Ammon's horn (tissue), 1 donor: ENCODE measurements around the gene IGHMBP2.

ENCODE experiments used
- DNase-seq: peaks from one replicate; pipeline ENCODE4 v3.0.0-alpha.2; 2016; ENCODE audit warnings: low spot score

Gene IGHMBP2

DNA sequence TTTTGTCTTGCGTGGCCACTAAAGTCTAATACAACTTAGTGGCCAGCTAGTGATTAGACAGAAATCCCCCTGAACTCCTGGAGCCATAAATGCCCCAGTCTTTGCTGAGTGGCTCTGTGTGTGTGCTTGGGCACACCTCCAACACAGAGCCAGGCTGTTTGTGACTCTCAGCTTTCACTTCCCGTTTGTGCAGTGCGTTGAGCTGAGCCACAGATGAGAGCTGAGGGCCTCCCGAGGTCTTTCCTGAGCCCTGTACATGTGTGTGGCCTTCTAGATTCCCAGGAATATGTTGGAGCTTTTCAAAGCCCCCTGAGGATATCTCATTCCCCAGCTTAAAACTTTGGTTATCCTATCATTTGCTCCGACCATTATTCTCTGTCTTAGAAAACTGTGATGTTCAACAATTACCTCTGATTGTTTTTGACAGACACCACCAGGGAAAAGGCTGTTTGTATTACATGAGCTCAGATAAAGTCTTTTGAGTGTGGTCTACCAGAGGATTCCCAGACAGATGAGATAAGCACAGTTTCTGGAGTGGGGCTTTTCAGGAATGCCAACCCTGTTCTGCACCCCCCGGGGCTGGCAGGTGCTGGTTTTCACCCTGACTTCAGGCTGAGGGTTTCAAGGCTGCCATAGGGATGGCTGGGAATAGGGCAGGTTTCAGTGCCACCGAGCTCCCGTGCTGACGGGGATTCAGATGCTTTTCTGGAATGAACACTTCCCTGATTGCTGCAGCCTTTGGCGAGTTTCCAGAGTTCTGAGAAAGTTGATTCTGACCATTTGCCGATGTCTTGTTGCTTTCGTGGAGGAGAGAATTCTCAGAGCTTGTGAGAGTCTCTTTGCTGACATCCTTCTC is 23.8 kb downstream of the IGHMBP2 start:
- DNase-seq, result peak; percentile 61

DNA sequence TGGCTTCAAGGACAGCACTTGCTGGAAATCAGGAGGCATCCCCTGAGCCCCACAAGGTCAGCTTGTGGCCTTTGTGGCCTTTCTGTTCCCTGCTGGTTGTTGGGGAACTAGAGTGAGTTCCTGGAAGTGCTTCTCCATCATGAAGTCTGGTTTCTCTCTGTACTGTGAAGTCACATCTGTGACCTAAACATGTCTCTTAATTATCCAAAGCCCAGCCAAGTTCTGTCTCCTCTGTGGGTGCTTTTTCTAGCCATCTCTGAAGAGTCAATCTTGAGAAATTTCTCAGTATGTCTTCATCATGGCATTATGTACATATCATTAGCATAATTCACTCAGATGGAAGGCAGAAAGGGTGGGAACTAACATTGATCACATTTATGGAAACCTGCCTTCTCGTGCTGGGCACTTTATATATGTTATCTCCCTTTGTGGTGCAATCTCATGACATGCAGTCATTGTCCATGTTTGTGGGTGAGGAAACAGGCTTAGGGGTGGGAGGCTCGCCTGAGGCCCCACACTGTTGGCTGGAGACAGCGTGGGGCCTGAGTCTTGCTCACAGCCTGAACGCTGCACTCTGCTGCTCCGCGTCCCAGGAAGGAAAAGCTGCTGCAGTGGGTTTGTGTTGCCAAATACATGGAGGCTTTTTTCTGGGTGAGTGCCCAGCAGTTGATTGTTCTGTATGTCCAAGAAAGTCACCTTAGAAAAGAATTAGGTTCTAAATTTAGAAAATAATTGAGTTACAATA is 24.6 kb downstream of the IGHMBP2 start:
- no peak for DNase-seq

DNA sequence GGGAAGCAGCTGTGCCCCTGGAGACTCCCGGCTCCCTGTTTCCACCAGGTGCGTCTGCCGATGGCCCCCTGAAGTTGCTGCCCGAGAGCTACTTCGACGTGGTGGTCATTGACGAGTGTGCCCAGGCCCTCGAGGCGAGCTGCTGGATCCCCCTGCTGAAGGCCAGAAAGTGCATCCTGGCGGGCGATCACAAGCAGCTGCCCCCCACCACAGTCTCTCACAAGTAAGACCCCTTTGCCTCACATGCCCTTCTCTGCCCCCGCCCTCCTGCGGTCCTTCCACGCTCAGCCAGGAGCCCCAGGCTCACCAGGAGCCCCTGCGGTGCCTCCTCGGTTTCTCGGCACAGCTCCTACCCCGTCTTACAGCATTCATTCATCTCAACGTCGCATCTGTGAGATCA is 25.4 kb downstream of the IGHMBP2 start:
- no peak for DNase-seq

DNA sequence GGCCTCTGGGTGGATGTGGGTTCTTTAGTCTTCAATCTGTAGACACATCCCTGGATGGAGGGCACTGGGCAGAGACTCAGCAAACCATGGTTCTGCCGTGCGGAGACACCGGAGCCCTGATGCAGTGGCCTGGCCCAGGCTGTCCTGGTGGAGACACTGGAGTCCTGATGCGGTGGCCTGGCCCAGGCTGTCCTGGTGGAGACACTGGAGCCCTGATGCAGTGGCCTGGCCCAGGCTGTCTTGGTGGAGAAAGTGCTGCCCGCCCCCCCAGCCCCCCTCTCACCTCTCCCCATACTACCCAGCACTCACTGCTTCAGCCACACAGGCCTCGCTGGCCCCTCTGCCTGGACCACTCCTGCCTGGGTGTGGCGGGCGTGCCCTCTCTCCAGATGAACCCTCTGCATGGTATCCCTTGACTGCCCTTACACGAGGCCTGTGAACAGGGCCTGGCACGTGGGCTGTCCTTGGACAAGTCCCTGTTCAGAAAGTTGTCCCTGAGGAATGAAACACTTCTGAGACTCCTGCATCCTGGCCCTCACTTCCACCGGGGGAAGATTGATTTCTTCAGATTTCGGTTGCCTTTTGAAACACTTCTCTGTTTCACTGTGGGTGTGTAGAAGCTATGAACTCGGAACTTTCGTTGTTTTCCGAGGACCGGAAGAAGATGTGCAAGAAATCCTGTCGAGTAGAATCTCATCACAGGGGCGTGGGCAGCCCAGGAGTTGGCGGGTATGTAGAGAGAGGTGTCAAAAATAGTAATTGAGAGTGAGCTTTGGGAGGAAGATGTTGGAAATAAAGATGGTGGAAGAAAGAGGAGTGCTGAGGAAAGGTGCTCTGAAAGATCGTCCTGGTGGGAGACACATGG is 26.2 kb downstream of the IGHMBP2 start:
- DNase-seq, result no peak

DNA sequence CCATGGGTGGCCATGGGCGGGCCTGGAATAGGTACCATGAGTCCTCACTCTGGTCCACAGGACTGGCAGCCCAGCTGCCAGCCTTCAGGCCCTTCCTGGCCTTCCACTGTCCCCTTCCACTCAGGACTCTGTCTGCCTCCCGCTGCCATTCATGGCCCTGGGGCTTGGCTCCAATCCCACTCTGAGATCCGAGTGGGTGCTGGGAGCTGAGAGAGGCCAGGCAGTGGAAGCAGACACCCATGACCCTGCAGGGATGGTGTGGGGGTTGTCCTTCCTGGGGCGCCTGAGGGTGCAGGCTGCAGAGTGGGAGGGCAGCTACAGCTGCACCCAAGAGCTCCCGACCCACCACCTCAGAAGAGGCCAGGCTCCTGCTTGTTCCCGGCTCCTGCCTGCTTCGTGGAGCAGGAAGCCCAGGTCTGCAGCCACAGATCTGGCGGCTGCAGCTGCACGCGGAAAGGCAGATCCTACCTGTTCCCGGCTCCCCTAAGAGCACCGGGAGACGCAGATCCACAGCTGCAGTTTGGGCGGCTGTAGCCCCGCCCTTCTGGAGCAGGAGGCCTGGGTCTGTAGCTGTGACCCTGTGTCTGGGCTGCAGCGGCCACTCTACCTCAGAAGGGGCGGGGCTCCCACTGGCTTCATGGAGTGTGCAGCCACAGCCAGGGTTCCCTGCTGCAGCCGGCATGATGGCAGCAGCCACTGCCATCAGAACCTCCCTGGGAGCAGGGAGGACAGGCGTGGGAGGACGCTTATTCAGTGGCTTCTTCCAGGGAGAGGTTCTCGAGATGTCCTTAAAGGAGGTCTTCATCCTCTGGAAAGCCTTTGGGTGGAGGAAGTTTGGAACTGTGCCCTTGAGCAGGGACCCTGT is 27.5 kb downstream of the IGHMBP2 start:
- no peak for DNase-seq

DNA sequence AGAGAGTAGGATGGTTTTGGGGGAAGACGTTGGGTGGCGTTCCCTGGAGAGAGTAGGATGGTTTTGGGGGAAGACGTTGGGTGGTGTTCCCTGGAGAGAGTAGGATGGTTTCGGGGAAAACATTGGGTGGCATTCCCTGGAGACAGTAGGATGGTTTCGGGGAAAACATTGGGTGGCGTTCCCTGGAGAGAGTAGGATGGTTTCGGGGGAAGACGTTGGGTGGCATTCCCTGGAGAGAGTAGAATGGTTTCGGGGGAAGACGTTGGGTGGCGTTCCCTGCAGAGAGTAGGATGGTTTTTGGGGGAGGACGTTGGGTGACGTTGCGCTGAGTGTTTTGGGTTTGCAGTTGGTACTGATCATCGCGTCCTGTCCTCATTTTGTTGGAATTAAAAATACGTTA is 28.2 kb downstream of the IGHMBP2 start:
- no peak for DNase-seq

DNA sequence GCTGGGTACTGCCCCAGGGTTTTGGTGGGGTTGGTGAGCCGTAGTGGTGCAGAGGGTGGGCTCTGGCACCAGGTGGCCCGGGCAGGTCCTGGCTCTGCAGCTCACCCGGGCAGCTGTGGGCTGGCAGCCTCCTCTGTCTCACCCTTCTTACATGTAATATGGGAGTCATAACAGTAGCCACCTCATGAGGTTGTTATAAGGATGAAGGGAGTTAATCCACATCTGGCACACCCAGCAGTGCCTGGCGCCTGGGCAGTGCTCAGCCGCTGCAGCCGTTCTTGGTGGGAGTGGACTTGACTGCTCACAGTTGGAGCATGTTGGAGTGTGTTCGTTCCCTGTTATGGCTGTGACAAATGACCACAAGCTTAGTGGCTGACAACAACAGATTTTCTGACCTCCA is 28.7 kb downstream of the IGHMBP2 start:
- DNase-seq, result no peak

DNA sequence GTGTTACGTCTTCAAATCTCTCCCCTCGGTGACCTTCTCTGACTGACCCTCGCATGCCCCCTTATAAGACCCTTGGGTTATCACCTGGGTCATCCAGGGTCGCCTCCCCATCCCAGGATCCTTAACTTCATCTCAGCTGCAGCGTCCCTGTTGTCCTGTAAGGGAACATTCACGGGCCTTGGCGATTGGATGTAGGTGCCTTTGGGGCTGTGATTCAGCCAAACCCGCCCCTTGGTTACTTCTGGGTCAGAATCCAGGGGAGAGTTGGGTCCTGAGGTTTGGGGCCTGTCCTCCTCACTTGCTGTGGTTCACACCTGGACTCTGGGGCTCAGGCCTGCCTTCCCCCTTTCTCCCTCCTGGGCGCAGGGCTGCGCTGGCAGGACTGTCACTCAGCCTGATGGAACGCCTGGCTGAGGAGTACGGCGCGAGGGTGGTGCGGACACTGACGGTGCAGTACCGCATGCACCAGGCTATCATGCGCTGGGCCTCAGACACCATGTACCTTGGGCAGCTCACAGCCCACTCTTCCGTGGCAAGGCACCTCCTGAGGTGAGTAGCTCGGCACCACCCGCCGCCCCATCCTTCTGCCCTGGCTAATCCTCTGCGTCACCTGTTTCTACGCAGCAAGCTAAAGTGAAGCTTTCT is 29.4 kb downstream of the IGHMBP2 start:
- DNase-seq, result no peak

DNA sequence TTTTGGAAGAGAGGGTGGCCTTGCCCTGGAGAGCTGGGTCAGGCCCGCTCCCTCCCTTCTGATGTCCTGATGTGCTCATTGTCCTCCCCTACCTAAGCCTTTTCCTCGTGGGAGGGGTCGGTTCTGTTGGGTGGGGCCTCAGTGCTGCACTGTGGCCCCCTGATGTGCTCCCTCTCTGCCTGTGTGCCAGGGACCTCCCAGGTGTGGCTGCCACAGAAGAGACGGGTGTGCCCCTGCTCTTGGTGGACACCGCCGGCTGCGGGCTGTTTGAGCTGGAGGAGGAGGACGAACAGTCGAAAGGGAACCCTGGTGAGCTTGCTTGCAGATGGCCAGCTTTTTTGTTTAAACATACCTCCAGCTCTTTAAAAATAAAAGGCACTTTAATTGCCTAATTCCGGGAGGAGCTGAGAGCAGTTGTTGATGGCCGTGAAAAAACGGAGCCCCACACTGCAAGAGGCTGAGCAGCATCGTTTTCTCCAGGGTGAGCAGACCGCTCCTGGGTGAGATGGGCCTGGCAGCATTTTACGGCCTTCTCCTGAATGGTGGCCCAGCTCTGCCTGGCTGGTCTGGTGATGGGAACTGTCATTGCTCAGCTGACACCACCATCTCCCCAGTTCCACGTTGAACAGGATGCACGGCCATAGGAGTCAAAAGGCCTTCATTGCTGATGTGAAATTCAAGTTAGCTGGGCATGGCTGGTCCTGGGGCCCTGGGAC is 30.1 kb downstream of the IGHMBP2 start:
- DNase-seq, result no peak

DNA sequence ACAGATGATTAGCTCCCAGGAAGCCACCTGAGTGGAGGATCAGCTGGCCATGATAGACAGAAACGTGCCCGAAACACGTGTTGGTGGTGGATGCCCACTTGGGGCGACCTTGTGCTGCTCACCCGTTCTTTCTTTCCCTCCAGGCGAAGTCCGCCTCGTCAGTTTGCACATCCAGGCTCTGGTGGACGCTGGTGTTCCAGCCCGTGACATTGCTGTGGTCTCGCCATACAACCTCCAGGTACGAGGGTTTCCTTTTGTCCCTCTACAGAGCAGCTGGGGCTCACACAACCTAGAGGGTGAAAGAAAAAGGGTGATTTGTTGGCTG is 30.6 kb downstream of the IGHMBP2 start:
- DNase-seq, result no peak

DNA sequence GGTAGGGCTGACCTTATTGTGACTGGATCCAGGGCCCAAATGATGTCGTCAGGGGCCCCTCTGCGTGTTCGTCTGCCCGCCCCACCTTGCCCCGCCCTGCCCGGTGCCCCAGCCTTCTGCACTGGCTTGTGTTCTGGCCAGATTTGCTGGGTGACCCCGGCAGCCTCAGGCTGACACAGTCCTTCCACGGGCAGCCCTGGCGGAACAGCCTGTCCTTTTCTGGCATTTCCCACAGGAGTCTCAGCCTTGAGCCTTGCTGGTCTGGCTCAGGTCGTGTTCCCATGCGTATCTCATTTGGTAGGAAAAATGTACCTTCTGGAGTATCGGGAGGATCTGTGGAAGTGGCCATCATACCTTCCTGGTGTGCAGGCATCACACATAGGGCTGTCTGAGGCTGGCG is 31.0 kb downstream of the IGHMBP2 start:
- DNase-seq, result no peak

DNA sequence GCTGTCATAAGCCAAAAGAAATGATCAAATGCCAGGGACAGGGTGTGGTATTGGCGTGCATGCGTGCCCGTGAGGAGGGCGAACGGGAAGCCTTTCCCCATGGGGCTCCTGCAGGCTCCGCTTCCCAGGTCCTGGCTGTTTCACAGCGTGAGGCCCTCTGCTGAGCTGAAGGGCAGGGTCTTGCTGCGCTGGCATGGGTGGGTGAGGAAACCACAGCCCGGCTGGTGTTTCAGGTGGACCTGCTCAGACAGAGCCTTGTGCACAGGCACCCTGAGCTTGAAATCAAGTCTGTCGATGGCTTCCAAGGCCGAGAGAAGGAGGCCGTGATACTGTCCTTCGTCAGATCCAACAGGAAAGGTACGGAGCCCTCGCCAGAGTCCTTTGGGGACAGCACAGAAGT is 31.4 kb downstream of the IGHMBP2 start:
- no peak for DNase-seq

DNA sequence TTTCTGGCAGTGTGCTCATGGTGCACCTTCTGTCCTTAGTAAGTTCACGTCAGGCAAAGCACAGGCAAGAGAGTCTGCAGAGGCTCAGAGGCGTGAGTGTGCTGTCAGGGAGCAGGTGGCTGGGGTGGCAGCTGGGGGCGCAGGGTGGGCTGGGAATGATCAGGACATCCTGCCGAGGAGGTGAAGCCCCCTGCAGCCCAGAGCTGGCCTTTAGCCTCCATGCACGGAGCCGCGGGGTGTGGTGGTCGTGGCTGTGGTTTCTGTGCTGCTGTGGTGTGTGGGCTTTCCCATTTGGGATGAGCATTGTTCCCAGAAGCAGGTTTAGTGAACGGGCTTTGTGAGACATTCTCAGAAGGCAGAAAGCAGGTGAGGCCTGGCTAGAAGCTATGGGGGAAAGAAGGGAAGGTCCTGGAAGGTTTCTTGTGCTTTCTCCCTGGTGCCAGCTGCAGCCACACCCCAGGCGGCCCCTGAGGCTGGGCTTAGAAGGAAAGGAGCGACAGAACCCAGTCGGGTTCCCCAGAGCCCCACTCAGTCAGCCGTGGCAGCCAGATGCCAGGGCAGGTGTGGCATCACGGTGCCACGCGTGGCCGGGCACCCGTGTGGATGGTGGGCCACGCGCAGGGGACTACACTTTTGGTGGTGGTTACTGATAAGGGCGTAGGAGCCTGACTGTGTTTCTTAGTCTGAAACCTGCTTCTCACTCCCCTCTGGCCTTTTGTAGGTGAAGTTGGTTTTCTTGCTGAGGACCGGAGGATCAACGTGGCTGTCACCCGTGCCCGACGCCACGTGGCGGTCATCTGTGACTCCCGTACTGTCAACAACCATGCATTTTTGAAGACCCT is 32.0 kb downstream of the IGHMBP2 start:
- DNase-seq, result no peak

DNA sequence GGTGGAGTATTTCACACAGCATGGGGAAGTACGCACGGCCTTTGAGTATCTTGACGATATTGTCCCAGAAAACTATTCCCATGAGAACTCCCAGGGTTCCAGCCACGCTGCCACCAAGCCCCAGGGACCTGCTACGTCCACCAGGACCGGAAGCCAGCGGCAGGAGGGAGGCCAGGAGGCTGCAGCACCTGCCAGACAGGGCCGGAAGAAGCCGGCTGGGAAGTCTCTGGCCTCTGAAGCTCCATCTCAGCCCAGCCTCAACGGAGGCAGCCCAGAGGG is 32.6 kb downstream of the IGHMBP2 start:
- no peak for DNase-seq

DNA sequence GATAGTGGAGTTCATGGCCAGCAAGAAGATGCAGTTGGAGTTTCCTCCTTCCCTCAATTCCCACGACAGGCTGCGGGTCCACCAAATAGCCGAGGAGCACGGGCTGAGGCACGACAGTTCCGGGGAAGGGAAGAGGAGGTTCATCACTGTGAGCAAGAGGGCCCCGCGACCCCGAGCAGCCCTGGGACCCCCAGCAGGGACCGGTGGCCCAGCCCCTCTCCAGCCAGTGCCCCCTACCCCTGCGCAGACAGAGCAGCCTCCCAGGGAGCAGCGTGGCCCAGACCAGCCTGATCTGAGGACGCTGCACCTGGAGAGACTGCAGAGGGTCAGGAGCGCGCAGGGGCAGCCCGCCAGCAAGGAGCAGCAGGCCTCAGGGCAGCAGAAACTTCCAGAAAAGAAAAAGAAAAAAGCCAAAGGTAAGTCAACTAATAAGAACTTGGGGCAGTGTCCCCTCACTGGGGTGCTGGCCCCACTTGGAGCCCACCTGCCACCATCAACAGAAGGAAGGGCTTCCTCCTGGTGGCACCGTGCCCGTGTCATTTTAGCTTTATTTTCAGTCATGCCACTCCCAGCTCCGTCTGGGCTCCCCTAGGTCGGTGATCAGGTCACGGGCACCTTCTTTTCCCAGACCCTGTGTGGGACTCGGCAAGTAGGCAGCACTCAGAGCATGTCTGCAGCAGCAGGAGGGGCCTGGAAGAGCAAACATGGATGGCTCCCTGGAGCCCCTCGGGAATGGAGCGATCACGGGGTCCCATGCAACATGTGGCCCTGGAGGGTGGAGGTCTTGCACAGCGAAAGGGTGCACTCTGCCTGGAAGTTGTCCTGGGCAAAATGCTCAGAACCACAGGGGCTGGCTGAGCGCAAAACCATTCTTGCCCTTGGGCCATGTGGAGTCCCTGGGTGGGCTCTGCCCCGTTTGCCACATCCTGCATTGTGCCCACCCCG is 33.3 kb downstream of the IGHMBP2 start:
- no peak for DNase-seq

DNA sequence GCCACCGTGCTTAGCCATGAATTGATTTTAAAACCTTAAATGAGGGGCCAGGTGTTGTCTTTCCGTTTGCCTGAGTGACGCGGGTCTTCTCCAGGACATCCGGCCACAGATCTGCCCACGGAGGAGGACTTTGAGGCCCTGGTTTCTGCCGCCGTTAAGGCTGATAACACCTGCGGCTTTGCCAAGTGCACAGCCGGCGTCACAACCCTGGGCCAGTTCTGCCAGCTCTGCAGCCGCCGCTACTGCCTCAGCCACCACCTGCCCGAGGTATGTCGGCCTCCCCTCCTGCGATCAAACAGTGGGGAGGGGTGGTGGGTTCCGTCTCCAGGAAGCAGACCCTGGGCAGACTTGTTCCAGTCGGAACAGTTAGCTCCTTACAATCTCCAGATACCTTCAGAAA is 34.4 kb downstream of the IGHMBP2 start:
- no peak for DNase-seq

DNA sequence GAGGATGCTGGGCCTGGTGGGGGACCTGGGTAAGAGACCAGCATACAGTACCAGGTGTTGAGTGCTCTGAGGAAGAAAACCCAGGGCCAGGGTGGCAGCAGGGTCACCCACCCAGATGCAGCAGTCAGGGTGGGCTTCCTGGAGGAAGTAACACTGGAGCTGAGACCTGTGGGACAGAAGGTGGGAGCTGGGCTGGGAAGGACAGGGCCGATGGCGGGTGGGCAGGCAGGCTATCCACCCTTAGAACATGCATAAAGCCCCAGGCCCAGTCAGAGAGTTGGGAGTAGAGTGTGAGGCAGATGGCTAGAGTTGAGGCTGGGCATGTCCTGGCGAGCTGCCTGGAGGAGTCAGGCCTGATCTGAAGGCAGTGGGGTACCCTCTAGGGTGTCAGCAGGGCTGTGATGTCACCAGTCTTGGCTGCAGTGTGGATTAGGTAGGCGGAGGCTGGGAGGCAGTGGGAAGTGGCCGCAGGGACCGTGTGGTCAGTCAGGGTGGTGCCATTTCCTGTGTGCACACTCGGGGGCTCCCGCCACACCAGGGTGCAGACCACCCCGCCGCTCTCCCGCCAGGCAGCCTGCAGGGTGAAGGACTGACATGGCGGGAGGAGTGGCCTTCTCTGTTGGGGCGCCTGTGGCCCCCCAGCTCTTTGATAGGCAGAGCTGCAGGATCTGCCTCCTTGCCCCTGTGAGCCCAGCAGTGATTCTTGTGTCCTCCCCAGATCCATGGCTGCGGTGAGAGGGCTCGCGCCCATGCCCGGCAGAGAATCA is 35.3 kb downstream of the IGHMBP2 start:
- DNase-seq, result no peak
